NB4 (cell line): Measurements from ENCODE around the gene ABLIM1.

Source experiments
- POLR2A ChIP-seq: IDR thresholded peaks from 2 replicates; pipeline ENCODE4 v1.6.1; 2011; ENCODE audit warnings: mild to moderate bottlenecking; ENCODE audit not compliant: insufficient read length; ENCODE audit errors: extremely low read depth
- TF ChIP-seq, protein P1 (sequence below): IDR thresholded peaks from one replicate; pipeline ENCODE4 v1.5.1; 2012; ENCODE audit warnings: low read depth, low read length
- TF ChIP-seq, protein P2 (sequence below): IDR thresholded peaks from 2 replicates; pipeline ENCODE4 v1.6.1; 2011; ENCODE audit warnings: low read depth, low read length

- TF ChIP-seq, protein P1, sequence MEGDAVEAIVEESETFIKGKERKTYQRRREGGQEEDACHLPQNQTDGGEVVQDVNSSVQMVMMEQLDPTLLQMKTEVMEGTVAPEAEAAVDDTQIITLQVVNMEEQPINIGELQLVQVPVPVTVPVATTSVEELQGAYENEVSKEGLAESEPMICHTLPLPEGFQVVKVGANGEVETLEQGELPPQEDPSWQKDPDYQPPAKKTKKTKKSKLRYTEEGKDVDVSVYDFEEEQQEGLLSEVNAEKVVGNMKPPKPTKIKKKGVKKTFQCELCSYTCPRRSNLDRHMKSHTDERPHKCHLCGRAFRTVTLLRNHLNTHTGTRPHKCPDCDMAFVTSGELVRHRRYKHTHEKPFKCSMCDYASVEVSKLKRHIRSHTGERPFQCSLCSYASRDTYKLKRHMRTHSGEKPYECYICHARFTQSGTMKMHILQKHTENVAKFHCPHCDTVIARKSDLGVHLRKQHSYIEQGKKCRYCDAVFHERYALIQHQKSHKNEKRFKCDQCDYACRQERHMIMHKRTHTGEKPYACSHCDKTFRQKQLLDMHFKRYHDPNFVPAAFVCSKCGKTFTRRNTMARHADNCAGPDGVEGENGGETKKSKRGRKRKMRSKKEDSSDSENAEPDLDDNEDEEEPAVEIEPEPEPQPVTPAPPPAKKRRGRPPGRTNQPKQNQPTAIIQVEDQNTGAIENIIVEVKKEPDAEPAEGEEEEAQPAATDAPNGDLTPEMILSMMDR: no peak
- no peak for TF ChIP-seq POLR2A
- TF ChIP-seq, protein P2, sequence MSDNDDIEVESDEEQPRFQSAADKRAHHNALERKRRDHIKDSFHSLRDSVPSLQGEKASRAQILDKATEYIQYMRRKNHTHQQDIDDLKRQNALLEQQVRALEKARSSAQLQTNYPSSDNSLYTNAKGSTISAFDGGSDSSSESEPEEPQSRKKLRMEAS: no peak
Measured at GRCh38 chr10:114653926-114654325, 4.1 kb downstream of the ABLIM1 start.
